PC-3 (cell line): ENCODE results near the gene SLC36A1.

Source experiments
- EZH2 ChIP-seq: fragments of 300-600 bp; sonication (generic); IDR thresholded peaks from one replicate; pipeline ENCODE4 v1.6.1; 2017; ENCODE audit warnings: antibody characterized with exemption, mild to moderate bottlenecking, low read length; ENCODE audit not compliant: unreplicated experiment
- TF ChIP-seq, protein P1 (sequence below): fragments of 300-600 bp; sonication (generic); conservative IDR thresholded peaks from 2 replicates; pipeline ENCODE4 v1.5.1; 2017; ENCODE audit warnings: antibody characterized with exemption, low read depth, mild to moderate bottlenecking, low read length

DNA sequence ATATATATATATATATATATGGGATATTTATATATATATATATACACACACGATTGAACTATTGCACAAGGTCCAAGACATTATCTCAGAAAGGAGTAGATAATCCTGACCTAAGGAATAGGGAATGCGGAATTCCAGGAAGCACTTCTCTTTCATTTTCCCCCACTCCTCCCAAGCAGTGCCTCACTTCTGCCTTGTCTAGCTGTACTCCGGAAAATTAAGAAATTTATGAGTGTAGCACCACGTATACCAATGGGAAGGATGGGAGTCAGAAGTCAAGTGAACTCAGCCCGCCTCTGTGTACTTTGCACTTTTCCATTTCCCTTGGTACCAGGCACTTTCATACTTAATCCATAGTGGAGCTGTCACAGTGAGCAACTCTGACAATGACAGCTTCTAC is 10.9 kb downstream of the SLC36A1 start:
- TF ChIP-seq, protein P1, sequence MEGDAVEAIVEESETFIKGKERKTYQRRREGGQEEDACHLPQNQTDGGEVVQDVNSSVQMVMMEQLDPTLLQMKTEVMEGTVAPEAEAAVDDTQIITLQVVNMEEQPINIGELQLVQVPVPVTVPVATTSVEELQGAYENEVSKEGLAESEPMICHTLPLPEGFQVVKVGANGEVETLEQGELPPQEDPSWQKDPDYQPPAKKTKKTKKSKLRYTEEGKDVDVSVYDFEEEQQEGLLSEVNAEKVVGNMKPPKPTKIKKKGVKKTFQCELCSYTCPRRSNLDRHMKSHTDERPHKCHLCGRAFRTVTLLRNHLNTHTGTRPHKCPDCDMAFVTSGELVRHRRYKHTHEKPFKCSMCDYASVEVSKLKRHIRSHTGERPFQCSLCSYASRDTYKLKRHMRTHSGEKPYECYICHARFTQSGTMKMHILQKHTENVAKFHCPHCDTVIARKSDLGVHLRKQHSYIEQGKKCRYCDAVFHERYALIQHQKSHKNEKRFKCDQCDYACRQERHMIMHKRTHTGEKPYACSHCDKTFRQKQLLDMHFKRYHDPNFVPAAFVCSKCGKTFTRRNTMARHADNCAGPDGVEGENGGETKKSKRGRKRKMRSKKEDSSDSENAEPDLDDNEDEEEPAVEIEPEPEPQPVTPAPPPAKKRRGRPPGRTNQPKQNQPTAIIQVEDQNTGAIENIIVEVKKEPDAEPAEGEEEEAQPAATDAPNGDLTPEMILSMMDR = no peak
- TF ChIP-seq EZH2 = no peak
